HepG2 (cell line): ENCODE data around the gene BIRC5. TPM values are rescaled to one million over a fixed set of nuclear protein-coding genes. Genes with fewer than 3 reads are reported as not detected.

ENCODE experiments used
- ARID2 ChIP-seq: sonication (generic); formaldehyde crosslinking; IDR thresholded peaks from 2 replicates; pipeline ENCODE4 v1.8.1; 2022; ENCODE audit warnings: mild to moderate bottlenecking, missing genetic modification reagents, borderline replicate concordance
- ATAD3A ChIP-seq: sonication (generic); formaldehyde crosslinking; IDR thresholded peaks from 2 replicates; pipeline ENCODE4 v1.4.0; 2020; ENCODE audit warnings: missing genetic modification reagents
- CBX1 ChIP-seq: IDR thresholded peaks from one replicate; pipeline ENCODE4 v1.6.1; 2016; ENCODE audit warnings: antibody characterized with exemption, low read depth
- FOXA1 ChIP-seq, 2 experiments: fragments of 450-650 bp in 1 of 2; sonication (generic) in 1 of 2; formaldehyde crosslinking in 1 of 2; IDR thresholded peaks; 2 replicates each; pipeline versions ENCODE4 v1.4.0 to v1.6.1; 2016 to 2020; ENCODE audit warnings: missing genetic modification reagents in 1 of 2
- FOXO1 ChIP-seq: sonication (generic); formaldehyde crosslinking; IDR thresholded peaks from 2 replicates; pipeline ENCODE4 v1.4.0; 2020; ENCODE audit warnings: missing genetic modification reagents
- KDM6A ChIP-seq: IDR thresholded peaks from 2 replicates; pipeline ENCODE4 v1.6.1; 2016; ENCODE audit warnings: low read depth
- NFKBIZ ChIP-seq: IDR thresholded peaks from 2 replicates; pipeline ENCODE4 v1.6.1; 2018; ENCODE audit warnings: missing genetic modification reagents, missing compliant biosample characterization
- PHF20 ChIP-seq: sonication (generic); formaldehyde crosslinking; IDR thresholded peaks from 2 replicates; pipeline ENCODE4 v1.5.0; 2020; ENCODE audit warnings: mild to moderate bottlenecking, missing genetic modification reagents
- REPIN1 ChIP-seq: sonication (generic); formaldehyde crosslinking; IDR thresholded peaks from 2 replicates; pipeline ENCODE4 v1.8.0; 2022; ENCODE audit warnings: missing genetic modification reagents, low read depth, mild to moderate bottlenecking, borderline replicate concordance
- RFXANK ChIP-seq: IDR thresholded peaks from 2 replicates; pipeline ENCODE4 v1.6.1; 2016
- SIN3B ChIP-seq: fragments of 150-350 bp; IDR thresholded peaks from 2 replicates; pipeline ENCODE4 v1.6.1; 2014; ENCODE audit warnings: low read length
- THAP11 ChIP-seq: IDR thresholded peaks from 2 replicates; pipeline ENCODE4 v1.6.1; 2016; ENCODE audit warnings: missing biosample characterization, missing genetic modification reagents
- ZNF136 ChIP-seq: sonication (generic); formaldehyde crosslinking; IDR thresholded peaks from 2 replicates; pipeline ENCODE4 v1.8.1; 2022; ENCODE audit warnings: low read depth, mild to moderate bottlenecking, moderate library complexity, missing genetic modification reagents
- ZNF276 ChIP-seq: sonication (generic); formaldehyde crosslinking; IDR thresholded peaks from 2 replicates; pipeline ENCODE4 v1.4.0; 2020; ENCODE audit warnings: mild to moderate bottlenecking, low read depth, missing genetic modification reagents
- ZNF281 ChIP-seq: sonication (generic); formaldehyde crosslinking; IDR thresholded peaks from 2 replicates; pipeline ENCODE4 v1.4.0; 2020; ENCODE audit warnings: missing genetic modification reagents, borderline replicate concordance
- ZNF333 ChIP-seq: sonication (generic); formaldehyde crosslinking; IDR thresholded peaks from 2 replicates; pipeline ENCODE4 v1.4.0; 2020; ENCODE audit warnings: mild to moderate bottlenecking, missing genetic modification reagents, borderline replicate concordance
- ZNF335 ChIP-seq: sonication (generic); formaldehyde crosslinking; IDR thresholded peaks from 2 replicates; pipeline ENCODE4 v1.4.0; 2020; ENCODE audit warnings: missing genetic modification reagents
- ZNF44 ChIP-seq: sonication (generic); formaldehyde crosslinking; IDR thresholded peaks from 2 replicates; pipeline ENCODE4 v1.5.1; 2020; ENCODE audit warnings: mild to moderate bottlenecking, missing genetic modification reagents
- ZNF710 ChIP-seq: sonication (generic); formaldehyde crosslinking; IDR thresholded peaks from 2 replicates; pipeline ENCODE4 v1.5.0; 2020; ENCODE audit warnings: mild to moderate bottlenecking, missing genetic modification reagents, borderline replicate concordance
- ZNF839 ChIP-seq: sonication (generic); formaldehyde crosslinking; IDR thresholded peaks from 2 replicates; pipeline ENCODE4 v1.4.0; 2020; ENCODE audit warnings: missing genetic modification reagents, mild to moderate bottlenecking, borderline replicate concordance
- ZSCAN30 ChIP-seq: sonication (generic); formaldehyde crosslinking; IDR thresholded peaks from 2 replicates; pipeline ENCODE4 v1.5.0; 2020; ENCODE audit warnings: mild to moderate bottlenecking, missing genetic modification reagents
- ZUFSP ChIP-seq: sonication (generic); formaldehyde crosslinking; IDR thresholded peaks from 2 replicates; pipeline ENCODE4 v1.9.0; 2021; ENCODE audit warnings: missing genetic modification reagents, mild to moderate bottlenecking, borderline replicate concordance
- polyA plus RNA-seq, 8 experiments: library from polyadenylated mRNA; depleted of rRNA in 3 of 8; stranded (reverse) in 7 of 8; unstranded in 1 of 8; fragments of >200 nt; fragmentation: Illumina TruSeq in 4 of 8; extraction: Trizol in 4 of 8; gene quantifications; 2 replicates each; pipeline versions ENCODE4 v1.2.1 to v1.2.3, GENCODE V29; 2011 to 2016; ENCODE audit warnings: low read depth in 4 of 8, missing spikeins in 1 of 8, mixed read lengths in 1 of 8; ENCODE audit not compliant: insufficient read depth in 1 of 8
- total RNA-seq, 5 experiments: library from RNA; depleted of rRNA; stranded (reverse); fragments of >200 nt; fragmentation: Illumina TruSeq; extraction: Trizol; gene quantifications; 2 replicates each; pipeline ENCODE4 v1.2.3, GENCODE V29; 2016; ENCODE audit warnings: low read depth in 1 of 5

The BIRC5 gene
- total and polyA plus RNA-seq, 2 of the 13 experiments (the other 11 are each of a cell fraction or from before 2014, with no cell fraction given) = 30.3 to 135 TPM

GRCh38 chr17:78241277-78242023, 27.4 kb downstream of the BIRC5 start (continued):
- TF ChIP-seq PHF20 (CRISPR knock-in tag) = peak; percentile 14; the same call in 1 of the 2 replicates
- TF ChIP-seq ZNF281 = no peak
- TF ChIP-seq FOXO1 (CRISPR knock-in tag) = peak; percentile 76
- no peak for TF ChIP-seq ZNF276
- TF ChIP-seq NFKBIZ (CRISPR knock-in tag) = 0 out of 2 replicates have a peak, but pooled peaks have one; percentile 24
- TF ChIP-seq ZNF839 (CRISPR knock-in tag) = no peak; the same call in 1 of the 2 replicates
- no peak for TF ChIP-seq ZNF710 (CRISPR knock-in tag)
- peak; percentile 88 for TF ChIP-seq CBX1
- no peak for TF ChIP-seq FOXA1 (IDR thresholded peaks at IDR 0.05)
- no peak for TF ChIP-seq FOXA1 (CRISPR knock-in tag; IDR thresholded peaks at IDR 0.05)
- TF ChIP-seq THAP11 (CRISPR knock-in tag) = peak; percentile 86
- TF ChIP-seq ZUFSP (CRISPR knock-in tag) = no peak
- no peak for TF ChIP-seq ATAD3A
- peak; percentile 41; the same call in 1 of the 2 replicates for TF ChIP-seq RFXANK
- TF ChIP-seq SIN3B = no peak
- peak; percentile 34; the same call in 1 of the 2 replicates for TF ChIP-seq ZNF335 (CRISPR knock-in tag)
- no peak for TF ChIP-seq ZNF333 (CRISPR knock-in tag)
- TF ChIP-seq ZNF44 (CRISPR knock-in tag) = peak; percentile 87; the same call in 1 of the 2 replicates
- no peak for TF ChIP-seq ZSCAN30 (CRISPR knock-in tag)
- peak; percentile 77 for TF ChIP-seq KDM6A (CRISPR knock-in tag)
- TF ChIP-seq REPIN1 = peak; percentile 82; the same call in 1 of the 2 replicates
- no peak for TF ChIP-seq ARID2 (CRISPR knock-in tag)
- TF ChIP-seq ZNF136 (CRISPR knock-in tag) = no peak
